GM06990 (cell line): ENCODE results near the gene DHX35.

ENCODE experiments used
- DNase-seq: peaks from one replicate; pipeline ENCODE4 v3.0.0-alpha.2; 2011; ENCODE audit not compliant: insufficient read length; ENCODE audit errors: extremely low read depth
- H3K27me3 ChIP-seq: replicated peaks from 2 replicates; pipeline ENCODE4 v1.6.0; 2011; ENCODE audit warnings: low read length; ENCODE audit not compliant: control insufficient read depth, insufficient read depth
- H3K36me3 ChIP-seq: 2 replicates; pipeline ENCODE4 v1.5.1; 2011; ENCODE audit warnings: low read length; ENCODE audit not compliant: control insufficient read depth, insufficient read depth
- H3K4me3 ChIP-seq: replicated peaks from 2 replicates; pipeline ENCODE4 v1.5.1; 2011; ENCODE audit warnings: low read depth, mild to moderate bottlenecking, control low read depth, low read length
- CTCF ChIP-seq: IDR thresholded peaks from 2 replicates; pipeline ENCODE4 v1.5.1; 2011; ENCODE audit warnings: low read length, control low read depth, mild to moderate bottlenecking, inconsistent platforms; ENCODE audit not compliant: insufficient read depth, poor library complexity, severe bottlenecking

DHX35 gene

DNA sequence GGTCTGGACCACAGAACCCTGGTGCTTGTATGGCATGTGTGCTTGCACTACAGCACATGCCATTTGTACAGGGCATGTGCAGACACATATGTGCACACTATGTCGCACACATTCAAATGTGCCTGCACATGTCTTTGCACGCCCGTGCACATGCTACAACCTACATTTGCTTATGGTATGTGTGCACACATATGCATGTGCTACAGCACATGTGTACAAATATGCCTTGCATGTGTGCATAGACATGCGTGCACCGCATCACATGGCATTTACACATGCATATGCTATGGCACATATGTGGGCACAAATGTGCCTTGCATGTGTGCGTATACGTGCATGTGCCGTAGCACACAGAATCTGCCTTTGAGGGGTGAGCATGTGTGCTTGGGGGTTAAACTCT is 90.5 kb downstream of the DHX35 start:
- Histone ChIP-seq H3K4me3 (no peak overlapping the region), H3K36me3 (no peaks in the 10 kb centered on the region), H3K27me3 (no peaks in the 10 kb centered on the region)
- DNase-seq = no peak
- TF ChIP-seq CTCF = no peak

DNA sequence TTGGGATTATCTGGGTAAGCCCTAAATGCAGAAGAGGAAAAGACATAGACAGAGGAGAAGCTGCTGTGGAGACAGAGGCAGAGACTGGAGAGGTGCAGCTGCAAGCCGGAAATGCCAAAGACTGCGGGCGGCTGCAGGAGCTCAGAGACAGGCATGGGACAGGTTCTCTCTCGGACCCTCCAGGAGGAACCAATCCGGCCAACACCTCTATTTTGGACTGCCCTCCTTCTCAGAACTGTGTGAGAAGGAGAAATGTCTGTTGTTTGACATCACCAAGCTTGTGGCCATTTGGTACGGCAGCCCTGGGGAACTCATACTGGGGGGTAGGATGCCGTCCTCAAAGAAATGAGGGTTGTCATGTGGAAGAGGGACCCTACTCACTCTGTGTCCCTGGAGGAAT is 95.0 kb downstream of the DHX35 start:
- Histone ChIP-seq H3K4me3 (no peak overlapping the region), H3K36me3 (no peaks in the 10 kb centered on the region), H3K27me3 (no peaks in the 10 kb centered on the region)
- no peak for DNase-seq
- TF ChIP-seq CTCF = no peak

DNA sequence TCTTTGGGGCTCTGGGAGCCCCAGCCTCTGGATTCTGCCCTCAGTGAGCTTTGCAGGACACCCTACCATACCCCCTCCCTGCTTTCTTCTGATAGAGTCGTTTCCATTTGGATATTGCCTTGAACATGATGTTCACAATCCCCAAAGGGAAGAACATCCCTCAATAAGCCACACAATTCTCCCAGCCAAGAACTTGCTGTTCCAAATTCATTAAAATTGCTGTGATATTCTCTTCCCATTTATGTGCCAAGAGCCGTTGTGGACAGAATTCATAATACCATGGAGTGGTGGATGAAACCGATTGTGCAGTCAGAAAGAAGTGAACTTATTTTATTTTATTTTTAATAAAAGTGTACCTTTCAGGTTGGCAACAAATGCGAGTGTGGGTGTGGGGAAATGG is 95.8 kb downstream of the DHX35 start:
- no peaks in the 10 kb centered on the region for H3K36me3 ChIP-seq
- no peak for TF ChIP-seq CTCF

DNA sequence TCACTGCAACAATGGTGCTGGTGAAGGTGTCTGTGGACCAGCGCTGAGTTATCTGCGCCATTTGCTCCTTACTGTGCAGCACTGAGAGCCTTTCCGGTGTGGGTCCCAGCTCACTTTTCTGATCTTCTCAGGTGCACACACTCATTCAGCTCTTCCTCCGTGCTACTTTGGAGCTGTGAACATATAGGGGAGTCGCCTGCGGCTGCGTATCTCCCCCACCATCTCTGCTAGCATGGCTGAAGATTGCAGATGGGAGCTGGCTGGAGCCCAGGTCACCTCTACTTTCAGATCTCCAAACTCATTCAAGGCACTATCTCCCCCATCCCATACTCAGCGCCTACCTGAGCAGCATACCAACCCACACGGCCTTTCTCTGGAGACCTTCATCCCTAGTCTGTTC is 96.9 kb downstream of the DHX35 start:
- no peaks in the 10 kb centered on the region for H3K27me3 ChIP-seq
- no peak for TF ChIP-seq CTCF
- DNase-seq = no peak
- no peaks in the 10 kb centered on the region for H3K36me3 ChIP-seq
- no peak overlapping the region for H3K4me3 ChIP-seq

More for the DNA sequence above, 95.8 kb downstream of the DHX35 start:
- DNase-seq = no peak
- H3K27me3 ChIP-seq = no peaks in the 10 kb centered on the region
- H3K4me3 ChIP-seq = no peak overlapping the region

DNA sequence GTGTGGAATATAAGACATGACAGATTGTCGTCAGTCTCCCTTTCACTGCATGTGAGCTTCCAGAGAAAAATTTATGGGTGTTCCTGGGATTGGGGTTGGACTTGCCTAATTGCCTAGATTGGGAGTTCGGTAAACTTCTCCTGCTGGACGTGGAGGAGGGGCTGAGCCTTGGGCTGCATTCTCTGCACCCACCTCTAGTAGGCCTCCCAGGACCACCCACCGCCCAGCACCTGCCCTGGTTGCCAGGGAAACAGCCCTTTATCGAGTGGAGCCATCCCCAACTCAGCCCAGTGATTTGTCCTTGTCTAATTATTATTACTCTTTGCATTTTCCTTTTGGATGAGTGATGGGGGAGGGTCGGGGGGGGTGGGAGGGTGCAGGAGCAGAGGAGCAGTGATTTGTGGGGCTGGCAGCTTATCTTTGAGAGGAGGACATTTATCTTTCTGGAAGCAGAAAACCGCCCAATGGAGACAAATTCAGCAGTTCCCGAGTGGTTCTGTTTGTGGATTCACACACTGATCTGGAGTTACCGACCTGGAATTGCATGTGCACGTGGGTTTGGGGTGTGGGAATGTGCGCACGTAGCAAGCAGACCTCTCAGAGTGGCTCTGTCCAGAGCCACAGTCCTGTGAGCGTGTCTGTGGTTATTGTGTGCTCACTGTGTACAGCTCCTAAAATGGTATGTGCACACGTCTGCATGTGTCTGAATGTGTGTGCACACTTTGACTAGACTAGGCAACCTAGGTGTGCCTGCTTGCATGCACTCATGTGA is 104.5 kb downstream of the DHX35 start:
- Histone ChIP-seq H3K27me3 (no peaks in the 10 kb centered on the region; the same call in none of the 2 replicates), H3K36me3 (no peaks in the 10 kb centered on the region), H3K4me3 (no peak overlapping the region)
- no peak for TF ChIP-seq CTCF
- no peak for DNase-seq
